ENCODE results near the gene PES1.

PES1 gene

GRCh38 chr22:30582051-30582450 is 9.7 kb downstream of the PES1 start:
- Histone ChIP-seq H3K36me3 (ENCODE audit: control insufficient read depth in 4 of 4, insufficient read depth in 4 of 4, low read length in 3 of 4) (peaks cover 27 to 99% (median 83%) of the 10 kb centered on the region in 4 experiments), H3K27ac (ENCODE audit: insufficient read depth in 1 of 2, low read depth in 1 of 2, low read length in 2 of 2, poor library complexity in 1 of 2, severe bottlenecking in 2 of 2) (no peak overlapping the region), H3K4me3 (ENCODE audit: control insufficient read depth in 1 of 7, extremely low read depth in 1 of 7, insufficient read depth in 4 of 7, low read depth in 2 of 7, low read length in 6 of 7) (no peak overlapping the region), H3K27me3 (replicated peaks in 2 of 5; ENCODE audit: control insufficient read depth in 4 of 5, insufficient read depth in 5 of 5, low read length in 4 of 5) (no peaks in the 10 kb centered on the region), H3K9me3 (ENCODE audit: control extremely low read depth in 1 of 5, control insufficient read depth in 4 of 5, insufficient read depth in 2 of 5, low read depth in 1 of 5, low read length in 4 of 5) (no peaks in the 10 kb centered on the region), H3K4me1 (ENCODE audit: control extremely low read depth in 1 of 4, control insufficient read depth in 4 of 4, insufficient read depth in 4 of 4, low read length in 3 of 4) (no peaks in the 10 kb centered on the region)
- POLR2A ChIA-PET, result no interaction called here
- no peak for DNase-seq
- whole genome bisulfite sequencing (ENCODE audit: insufficient coverage), result 95% methylated on average over 6 of the region's 6 CpGs
- CTCF ChIA-PET, result interaction anchor here (1.2 kb wide), 1 partner anchor 11 kb away, joined by 3 read pairs; no protein-coding TSS in a partner anchor

GRCh38 chr22:30580896-30581295 is 10.8 kb downstream of the PES1 start:
- Histone ChIP-seq H3K4me1 (ENCODE audit: control extremely low read depth in 1 of 4, control insufficient read depth in 4 of 4, insufficient read depth in 4 of 4, low read length in 3 of 4) (peaks cover 0 to 2% (median 0%) of the 10 kb centered on the region in 4 experiments), H3K27me3 (replicated peaks in 2 of 5; ENCODE audit: control insufficient read depth in 4 of 5, insufficient read depth in 5 of 5, low read length in 4 of 5) (no peaks in the 10 kb centered on the region), H3K4me3 (ENCODE audit: control insufficient read depth in 1 of 7, extremely low read depth in 1 of 7, insufficient read depth in 4 of 7, low read depth in 2 of 7, low read length in 6 of 7) (no peak overlapping the region), H3K36me3 (ENCODE audit: control insufficient read depth in 4 of 4, insufficient read depth in 4 of 4, low read length in 3 of 4) (peaks cover 24 to 99% (median 81%) of the 10 kb centered on the region in 4 experiments), H3K9me3 (ENCODE audit: control extremely low read depth in 1 of 5, control insufficient read depth in 4 of 5, insufficient read depth in 2 of 5, low read depth in 1 of 5, low read length in 4 of 5) (no peaks in the 10 kb centered on the region), H3K27ac (ENCODE audit: insufficient read depth in 1 of 2, low read depth in 1 of 2, low read length in 2 of 2, poor library complexity in 1 of 2, severe bottlenecking in 2 of 2) (no peak overlapping the region)
- ChIA-PET CTCF (no interaction called here), POLR2A (no interaction called here)
- 83% methylated on average over 1 of the region's 6 CpGs for WGBS (ENCODE audit: insufficient coverage)
- DNase-seq, result no peak

GRCh38 chr22:30578481-30578880 is 13.2 kb downstream of the PES1 start:
- Histone ChIP-seq H3K9me3 (ENCODE audit: control extremely low read depth in 1 of 5, control insufficient read depth in 4 of 5, insufficient read depth in 2 of 5, low read depth in 1 of 5, low read length in 4 of 5) (no peaks in the 10 kb centered on the region), H3K27ac (ENCODE audit: insufficient read depth in 1 of 2, low read depth in 1 of 2, low read length in 2 of 2, poor library complexity in 1 of 2, severe bottlenecking in 2 of 2) (no peak overlapping the region), H3K27me3 (replicated peaks in 2 of 5; ENCODE audit: control insufficient read depth in 4 of 5, insufficient read depth in 5 of 5, low read length in 4 of 5) (peaks cover 0 to 20% (median 10%) of the 10 kb centered on the region in 5 experiments), H3K36me3 (ENCODE audit: control insufficient read depth in 4 of 4, insufficient read depth in 4 of 4, low read length in 3 of 4) (peaks cover 23 to 85% (median 68%) of the 10 kb centered on the region in 4 experiments), H3K4me3 (ENCODE audit: control insufficient read depth in 1 of 7, extremely low read depth in 1 of 7, insufficient read depth in 4 of 7, low read depth in 2 of 7, low read length in 6 of 7) (no peak overlapping the region), H3K4me1 (ENCODE audit: control extremely low read depth in 1 of 4, control insufficient read depth in 4 of 4, insufficient read depth in 4 of 4, low read length in 3 of 4) (peaks cover 0 to 4% (median 2%) of the 10 kb centered on the region in 4 experiments)
- 99% methylated on average over 12 of the region's 12 CpGs for WGBS (ENCODE audit: insufficient coverage)
- ChIA-PET POLR2A (no interaction called here), CTCF (interaction anchor here (1.5 kb wide), 1 partner anchor 56 kb away, joined by 4 read pairs; no protein-coding TSS in a partner anchor)
- DNase-seq, result no peak

- Histone ChIP-seq H3K27ac (ENCODE audit: insufficient read depth in 1 of 2, low read depth in 1 of 2, low read length in 2 of 2, poor library complexity in 1 of 2, severe bottlenecking in 2 of 2) (no peak overlapping the region), H3K9me3 (ENCODE audit: control extremely low read depth in 1 of 5, control insufficient read depth in 4 of 5, insufficient read depth in 2 of 5, low read depth in 1 of 5, low read length in 4 of 5) (no peaks in the 10 kb centered on the region), H3K4me3 (ENCODE audit: control insufficient read depth in 1 of 7, extremely low read depth in 1 of 7, insufficient read depth in 4 of 7, low read depth in 2 of 7, low read length in 6 of 7) (no peak overlapping the region), H3K36me3 (ENCODE audit: control insufficient read depth in 4 of 4, insufficient read depth in 4 of 4, low read length in 3 of 4) (peaks cover 18 to 59% (median 45%) of the 10 kb centered on the region in 4 experiments), H3K4me1 (ENCODE audit: control extremely low read depth in 1 of 4, control insufficient read depth in 4 of 4, insufficient read depth in 4 of 4, low read length in 3 of 4) (peaks cover 0 to 4% (median 2%) of the 10 kb centered on the region in 4 experiments), H3K27me3 (replicated peaks in 2 of 5; ENCODE audit: control insufficient read depth in 4 of 5, insufficient read depth in 5 of 5, low read length in 4 of 5) (peaks cover 0 to 34% (median 19%) of the 10 kb centered on the region in 5 experiments)
- peak in 2 of 3 donors; percentile 10 to 11 for DNase-seq
- POLR2A ChIA-PET, result no interaction called here
- CTCF ChIA-PET, result no interaction called here
- WGBS (ENCODE audit: insufficient coverage), result 72% methylated on average over 14 of the region's 15 CpGs
Observed at GRCh38 chr22:30575859-30576258, 15.9 kb downstream of the PES1 start.

GRCh38 chr22:30574997-30575671 is 16.6 kb downstream of the PES1 start:
- Histone ChIP-seq H3K9me3 (ENCODE audit: control extremely low read depth in 1 of 5, control insufficient read depth in 4 of 5, insufficient read depth in 2 of 5, low read depth in 1 of 5, low read length in 4 of 5) (no peaks in the 10 kb centered on the region), H3K4me3 (ENCODE audit: control insufficient read depth in 1 of 7, extremely low read depth in 1 of 7, insufficient read depth in 4 of 7, low read depth in 2 of 7, low read length in 6 of 7) (no peak overlapping the region), H3K36me3 (ENCODE audit: control insufficient read depth in 4 of 4, insufficient read depth in 4 of 4, low read length in 3 of 4) (peaks cover 14 to 52% (median 37%) of the 10 kb centered on the region in 4 experiments), H3K27me3 (replicated peaks in 2 of 5; ENCODE audit: control insufficient read depth in 4 of 5, insufficient read depth in 5 of 5, low read length in 4 of 5) (peaks cover 0 to 34% (median 19%) of the 10 kb centered on the region in 5 experiments), H3K4me1 (ENCODE audit: control extremely low read depth in 1 of 4, control insufficient read depth in 4 of 4, insufficient read depth in 4 of 4, low read length in 3 of 4) (peaks cover 0 to 4% (median 2%) of the 10 kb centered on the region in 4 experiments), H3K27ac (ENCODE audit: insufficient read depth in 1 of 2, low read depth in 1 of 2, low read length in 2 of 2, poor library complexity in 1 of 2, severe bottlenecking in 2 of 2) (no peak overlapping the region)
- ChIA-PET POLR2A (no interaction called here), CTCF (no interaction called here)
- no peak for DNase-seq
- 88% methylated on average over 10 of the region's 12 CpGs for WGBS (ENCODE audit: insufficient coverage)

- H3K4me3 ChIP-seq (ENCODE audit: control insufficient read depth in 1 of 7, extremely low read depth in 1 of 7, insufficient read depth in 4 of 7, low read depth in 2 of 7, low read length in 6 of 7), result no peak within 1 kb of the TSS
- ChIA-PET POLR2A (no interaction called here), CTCF (no interaction called here)
- H3K36me3 ChIP-seq (ENCODE audit: control insufficient read depth in 4 of 4, insufficient read depth in 4 of 4, low read length in 3 of 4), result peaks cover 13 to 44% (median 29%) of the 10 kb centered on the region in 4 experiments
- H3K27ac ChIP-seq (ENCODE audit: insufficient read depth in 1 of 2, low read depth in 1 of 2, low read length in 2 of 2, poor library complexity in 1 of 2, severe bottlenecking in 2 of 2), result no peak within 1 kb of the TSS
- WGBS (ENCODE audit: insufficient coverage), result 23% methylated on average over 67 of the region's 75 CpGs
- DNase-seq, result no peak
- peaks cover 0 to 34% (median 19%) of the 10 kb centered on the region in 5 experiments for H3K27me3 ChIP-seq (replicated peaks in 2 of 5; ENCODE audit: control insufficient read depth in 4 of 5, insufficient read depth in 5 of 5, low read length in 4 of 5)
- H3K9me3 ChIP-seq (ENCODE audit: control extremely low read depth in 1 of 5, control insufficient read depth in 4 of 5, insufficient read depth in 2 of 5, low read depth in 1 of 5, low read length in 4 of 5), result no peaks in the 10 kb centered on the region
- H3K4me1 ChIP-seq (ENCODE audit: control extremely low read depth in 1 of 4, control insufficient read depth in 4 of 4, insufficient read depth in 4 of 4, low read length in 3 of 4), result peaks cover 0 to 4% (median 2%) of the 10 kb centered on the region in 4 experiments
Observed at GRCh38 chr22:30574095-30574981, 17.4 kb downstream of the PES1 start, which contains the start of gene GAL3ST1. Gene GAL3ST1, minus strand, starts transcription at chr22:30574665. Its CDS starts 17,273 bp downstream, at chr22:30557392.
